Dedifferentiated amniotic fluid mesenchymal stem cell (primary cell): Measurements from ENCODE around the gene HAGHL.
A peak's percentile ranks its signal among the peaks of the same experiment; 100 is the strongest.

Source experiments
- DNase-seq: peaks from one replicate; pipeline ENCODE4 v3.0.0-alpha.2; 2016; ENCODE audit errors: extremely low spot score

Gene HAGHL

DNA sequence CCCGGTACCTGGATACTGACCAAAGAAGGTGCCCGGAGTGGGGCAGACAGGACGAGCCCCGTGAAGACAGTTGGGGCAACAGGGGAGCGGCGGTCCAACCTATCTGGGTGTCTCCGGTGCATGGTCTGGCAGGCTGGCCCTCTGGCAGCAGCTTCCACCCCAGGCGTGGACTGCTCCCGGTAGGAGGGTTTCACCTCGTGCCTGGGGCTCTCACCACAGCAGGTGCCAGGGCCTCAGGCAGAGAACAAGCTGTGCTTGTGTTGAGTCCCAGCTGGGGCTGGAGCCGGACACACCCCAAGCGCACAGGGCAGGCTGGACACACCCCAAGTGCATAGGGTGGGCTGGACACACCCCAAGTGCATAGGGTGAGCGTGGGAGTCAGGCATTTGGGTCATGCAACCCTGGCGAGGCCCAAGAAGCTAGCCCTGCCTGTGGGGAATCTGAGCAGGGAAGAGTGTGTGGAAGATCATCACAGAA, 19.8 kb upstream of the HAGHL start:
- no peak for DNase-seq

GRCh38 chr16:708019-708418, 18.9 kb upstream of the HAGHL start:
- no peak for DNase-seq

GRCh38 chr16:708959-709358, 17.9 kb upstream of the HAGHL start:
- no peak for DNase-seq

GRCh38 chr16:709566-710499, 17.1 kb upstream of the HAGHL start:
- DNase-seq: no peak

DNA sequence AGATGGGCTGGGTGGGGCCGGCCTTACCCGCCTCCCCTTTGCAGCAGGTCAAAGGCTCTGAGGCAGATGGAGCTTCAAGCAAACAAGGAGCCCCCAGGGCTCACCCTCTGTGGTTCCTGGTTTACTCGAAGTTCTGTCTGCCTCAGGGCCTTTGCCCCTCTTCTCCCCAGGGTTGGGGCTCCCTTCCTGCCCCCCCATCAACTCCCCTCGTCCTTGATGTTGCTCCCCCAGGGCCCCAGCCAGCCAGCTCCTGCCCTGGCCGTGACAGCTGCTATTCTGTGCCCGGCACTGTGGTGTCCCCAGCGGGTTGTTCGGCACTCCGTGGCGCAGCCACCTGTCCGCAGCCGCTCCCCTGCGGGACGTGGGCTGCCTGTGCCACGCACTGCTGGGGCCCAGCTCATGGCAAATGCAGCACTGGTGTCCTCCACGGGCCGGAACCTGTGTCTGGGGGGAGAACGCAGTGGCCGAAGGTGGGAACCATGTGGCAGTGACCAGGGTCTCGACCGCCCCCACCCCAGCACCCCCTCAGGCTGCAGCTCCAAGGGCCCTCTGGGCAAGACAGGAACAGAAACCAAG, 16.3 kb upstream of the HAGHL start:
- no peak for DNase-seq

DNA sequence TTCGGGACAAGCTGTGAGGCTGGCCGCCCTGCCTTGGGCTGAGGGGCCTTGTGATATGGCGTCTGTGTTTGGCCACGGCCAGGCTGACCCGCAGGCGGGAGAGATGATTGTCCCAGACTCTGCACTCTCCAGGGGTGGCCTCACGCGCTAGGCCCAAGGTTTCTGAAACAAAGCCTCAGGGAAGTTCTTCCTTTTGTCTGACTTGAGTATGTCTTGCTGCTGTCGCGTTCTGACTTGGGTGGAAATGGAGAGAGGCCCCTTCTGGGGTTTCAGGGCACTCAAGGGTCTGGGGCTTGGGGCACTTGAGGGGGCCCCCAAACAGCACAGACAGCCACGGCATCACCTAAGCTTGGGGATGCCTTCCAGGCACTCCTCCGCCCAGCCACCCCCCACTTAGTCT, 15.8 kb upstream of the HAGHL start:
- no peak for DNase-seq

GRCh38 chr16:711548-712320, 15.2 kb upstream of the HAGHL start:
- DNase-seq: peak; percentile 25

DNA sequence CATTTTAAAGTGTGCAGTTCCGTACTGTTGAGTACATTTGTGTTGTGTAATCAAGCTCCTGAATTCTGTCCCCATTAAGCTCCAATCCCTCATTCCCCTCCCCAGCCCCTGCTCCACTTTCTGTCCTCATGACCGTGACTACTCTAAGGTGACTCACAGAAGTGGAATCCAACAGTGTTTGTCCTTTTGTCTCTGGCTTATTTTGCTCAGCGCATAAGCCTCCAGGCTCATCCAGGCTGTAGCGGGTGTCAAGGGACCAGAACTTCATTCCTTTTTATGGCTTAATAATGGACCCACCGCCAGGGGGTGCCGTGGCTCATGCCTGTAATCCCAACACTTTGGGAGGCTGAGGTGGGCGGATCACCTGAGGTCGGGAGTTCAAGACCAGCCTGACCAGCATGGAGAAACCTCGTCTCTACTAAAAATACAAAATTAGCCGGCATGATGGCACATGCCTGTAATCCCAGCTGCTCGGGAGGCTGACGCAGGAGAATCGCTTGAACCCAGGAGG, 14.1 kb upstream of the HAGHL start:
- DNase-seq: peak; percentile 78

GRCh38 chr16:714079-714478, 12.8 kb upstream of the HAGHL start:
- no peak for DNase-seq

DNA sequence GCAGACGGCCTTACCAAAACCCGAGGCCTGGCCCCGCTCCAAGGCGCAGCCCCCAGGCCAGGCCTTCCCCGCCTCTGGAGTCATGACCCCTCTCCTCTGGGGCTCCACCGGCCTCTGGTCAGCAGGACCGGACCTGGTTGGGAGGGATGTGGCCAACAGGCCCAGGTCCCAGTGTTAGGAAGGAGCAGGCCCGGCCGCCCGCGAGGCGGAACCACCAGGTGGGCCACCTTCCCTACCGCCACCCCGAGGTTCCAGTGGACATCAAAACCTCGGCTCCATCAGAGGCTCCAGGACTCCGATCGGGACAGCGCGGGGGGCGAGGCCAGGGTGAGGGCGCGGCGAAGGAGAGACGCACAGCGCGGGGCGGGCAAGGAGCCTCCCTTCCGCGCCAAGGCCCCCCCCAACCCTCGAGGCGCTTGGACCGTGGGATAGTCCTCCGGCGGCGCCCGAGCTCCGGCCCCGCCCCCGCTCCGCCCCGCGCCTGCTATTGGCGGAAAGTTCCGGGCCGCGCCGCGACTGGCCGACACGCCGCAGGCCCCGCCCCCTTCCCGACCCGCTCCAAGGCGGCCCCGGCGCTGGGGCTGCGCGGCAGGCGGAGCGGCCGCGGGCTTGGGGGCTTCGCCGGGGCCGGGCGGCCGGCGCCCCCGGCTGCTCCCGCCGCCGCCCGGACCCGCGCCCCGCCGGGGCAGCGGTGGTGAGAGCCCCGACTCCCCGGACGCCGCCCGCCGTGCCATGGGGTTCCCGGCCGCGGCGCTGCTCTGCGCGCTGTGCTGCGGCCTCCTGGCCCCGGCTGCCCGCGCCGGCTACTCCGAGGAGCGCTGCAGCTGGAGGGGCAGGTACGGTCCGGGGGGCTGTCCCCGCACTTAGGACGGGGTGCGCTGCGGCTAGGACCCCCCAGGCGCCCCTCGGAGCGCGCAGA, 12.1 kb upstream of the HAGHL start, which contains the start of gene METRN:
TSS of gene METRN (plus strand) at position 561 of the 919 bp plus-strand sequence. CDS start at position 733, 172 bp downstream.
- peak; percentile 76 for DNase-seq

- no peak for DNase-seq
Measured at GRCh38 chr16:715477-716199, 11.3 kb upstream of the HAGHL start.

DNA sequence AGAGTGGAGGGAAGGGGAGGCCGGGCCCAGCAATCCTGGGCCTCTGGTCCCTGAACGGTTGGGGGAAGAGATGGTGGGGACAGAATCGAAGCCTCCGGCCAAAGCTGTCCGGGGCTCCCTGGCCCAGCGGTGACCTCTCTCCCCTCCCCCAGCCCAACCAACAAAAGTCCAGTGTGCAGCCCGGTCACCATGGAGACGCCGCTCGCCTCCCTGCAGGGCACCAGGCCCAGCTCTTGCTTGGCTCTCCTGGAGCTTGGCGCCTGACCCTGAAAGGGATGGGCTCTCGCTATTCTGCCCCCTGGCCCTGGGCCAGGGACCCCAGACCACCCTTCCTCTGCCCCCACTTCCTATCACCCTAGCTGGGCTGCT, 10.7 kb upstream of the HAGHL start:
- no peak for DNase-seq

- DNase-seq: no peak
Measured at GRCh38 chr16:716768-717325, 10.1 kb upstream of the HAGHL start.

- DNase-seq: no peak
Measured at GRCh38 chr16:717450-718245, 9.3 kb upstream of the HAGHL start.

DNA sequence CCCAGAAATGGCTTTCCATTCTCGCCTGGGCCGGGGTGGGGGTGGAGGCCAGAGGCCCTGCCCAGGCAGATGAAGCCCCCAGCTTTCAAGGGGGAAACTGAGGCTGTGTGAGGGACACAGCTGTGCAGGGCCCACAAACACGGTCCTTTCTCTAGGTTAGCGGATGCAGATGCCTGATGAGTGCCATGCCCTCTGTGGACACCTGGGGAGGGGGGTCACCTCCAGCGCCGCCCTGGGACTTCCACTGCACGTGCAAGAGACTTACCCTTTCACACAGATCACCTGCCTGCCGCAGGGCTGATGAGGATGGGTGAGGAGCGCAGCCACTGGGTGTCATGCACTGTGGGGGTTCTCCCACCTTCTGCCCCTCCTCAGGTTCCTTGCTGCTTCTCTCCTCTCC, 8.5 kb upstream of the HAGHL start:
- DNase-seq: no peak

GRCh38 chr16:718922-719321, 8.0 kb upstream of the HAGHL start:
- no peak for DNase-seq

- no peak for DNase-seq
Measured at GRCh38 chr16:719815-720446, 7.0 kb upstream of the HAGHL start.

DNA sequence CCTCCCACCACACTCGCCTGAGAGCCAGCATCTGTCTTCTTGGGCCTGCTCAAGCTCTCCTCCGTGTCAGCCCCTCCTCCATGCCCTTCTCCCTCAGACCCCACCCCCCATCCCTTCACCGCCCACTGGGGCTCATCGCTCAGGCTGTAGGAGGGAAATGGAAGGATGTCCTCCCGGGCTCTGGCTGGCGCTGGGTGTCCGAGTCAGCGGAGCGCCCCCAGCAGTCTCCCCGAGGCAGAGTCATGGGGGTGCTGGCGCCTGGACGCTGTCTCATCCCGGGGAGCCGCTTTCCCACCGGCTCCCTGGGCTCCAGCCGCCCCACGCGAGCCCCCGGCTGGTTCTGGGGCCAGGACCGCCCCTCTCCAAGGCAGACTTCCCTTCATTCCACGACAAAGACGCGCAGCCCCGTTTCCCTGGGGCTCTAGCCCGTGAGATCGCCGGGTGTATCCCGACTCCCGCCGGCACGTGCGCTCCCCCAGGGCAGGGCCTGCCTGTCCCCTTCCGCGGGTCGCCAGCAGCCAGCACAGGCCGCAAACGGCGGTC, 6.4 kb upstream of the HAGHL start:
- peak; percentile 19 for DNase-seq
